Tibial nerve (tissue), 4 donors: ENCODE results near the gene MGMT. TPM values are rescaled to one million over a fixed set of nuclear protein-coding genes. Genes with fewer than 3 reads are reported as not detected.

ENCODE experiments used
- DNase-seq, 2 donors: peaks; one replicate each; pipeline ENCODE4 v3.0.0-alpha.2; 2019; ENCODE audit warnings: low spot score in 2 of 2
- H3K27ac ChIP-seq, 4 donors: fragments of 200-600 bp; sonication (generic) in 3 of 4; one replicate each; pipeline ENCODE4 v1.5.1; 2017 to 2019; ENCODE audit warnings: mild to moderate bottlenecking in 1 of 4
- H3K27me3 ChIP-seq, 2 donors: fragments of 200-600 bp; sonication (generic) in 1 of 2; one replicate each; pipeline versions ENCODE4 v1.5.1 to v1.6.0; 2017 to 2019
- H3K36me3 ChIP-seq, 3 donors: fragments of 200-600 bp; sonication (generic); one replicate each; pipeline ENCODE4 v1.5.1; 2018 to 2019
- H3K4me1 ChIP-seq, 4 donors: fragments of 200-600 bp; sonication (generic) in 3 of 4; one replicate each; pipeline ENCODE4 v1.5.1; 2017 to 2019
- H3K4me3 ChIP-seq, 4 donors: fragments of 200-600 bp; sonication (generic) in 3 of 4; one replicate each; pipeline ENCODE4 v1.5.1; 2017 to 2019; ENCODE audit warnings: mild to moderate bottlenecking in 1 of 4, moderate library complexity in 1 of 4
- H3K9me3 ChIP-seq, 4 donors: fragments of 200-600 bp; sonication (generic) in 3 of 4; one replicate each; pipeline ENCODE4 v1.5.1; 2017 to 2019
- CTCF ChIP-seq, 5 experiments: fragments of 200-600 bp in 3 of 5; fragments of 450-650 bp in 2 of 5; sonication (generic) in 3 of 5; IDR thresholded peaks; one replicate each; pipeline ENCODE4 v1.5.1; 2016 to 2019; ENCODE audit warnings: antibody characterized with exemption in 5 of 5, mild to moderate bottlenecking in 3 of 5, moderate library complexity in 2 of 5
- EP300 ChIP-seq, 2 donors: sonication (generic); formaldehyde crosslinking; IDR thresholded peaks; one replicate each; pipeline ENCODE4 v1.6.1; 2017; ENCODE audit warnings: antibody characterized with exemption in 2 of 2, mild to moderate bottlenecking in 1 of 2
- POLR2A ChIP-seq, 2 donors: fragments of 450-650 bp; IDR thresholded peaks; one replicate each; pipeline ENCODE4 v1.6.1; 2017; ENCODE audit warnings: antibody characterized with exemption in 2 of 2, mild to moderate bottlenecking in 2 of 2, moderate library complexity in 2 of 2
- WGBS, 2 donors: methylation state at CpG; one replicate each; pipeline ENCODE4 v1.1.5; 2018; 5-methylcytosine and 5-hydroxymethylcytosine counted together
- total RNA-seq, 4 donors: library from RNA; depleted of rRNA; stranded (reverse); fragments of >200 nt; gene quantifications; one replicate each; pipeline ENCODE4 v1.1.0, GENCODE V29; 2016

MGMT gene
- total RNA-seq, 4 donors from 2014 or later = 26.1 to 39.1 (median 33.7) TPM

- TF ChIP-seq CTCF (IDR thresholded peaks at IDR 0.05) = no peak
- TF ChIP-seq EP300 (IDR thresholded peaks at IDR 0.05) = no peak
- no peak for TF ChIP-seq POLR2A (IDR thresholded peaks at IDR 0.05)
- Histone ChIP-seq H3K27ac (no peak overlapping the region), H3K4me1 (peaks cover 0 to 9% (median 0%) of the 10 kb centered on the region in 4 donors), H3K9me3 (peaks cover 0 to 51% (median 0%) of the 10 kb centered on the region in 4 donors), H3K36me3 (peaks cover 0 to under 1% (median 0%) of the 10 kb centered on the region in 3 donors), H3K4me3 (no peak overlapping the region), H3K27me3 (no peaks in the 10 kb centered on the region)
- DNase-seq = no peak
- 82 to 84% methylated on average over 17 of the region's 17 CpGs for WGBS, 2 donors
Measured at GRCh38 chr10:129790715-129791446, 323.8 kb downstream of the MGMT start.

DNA sequence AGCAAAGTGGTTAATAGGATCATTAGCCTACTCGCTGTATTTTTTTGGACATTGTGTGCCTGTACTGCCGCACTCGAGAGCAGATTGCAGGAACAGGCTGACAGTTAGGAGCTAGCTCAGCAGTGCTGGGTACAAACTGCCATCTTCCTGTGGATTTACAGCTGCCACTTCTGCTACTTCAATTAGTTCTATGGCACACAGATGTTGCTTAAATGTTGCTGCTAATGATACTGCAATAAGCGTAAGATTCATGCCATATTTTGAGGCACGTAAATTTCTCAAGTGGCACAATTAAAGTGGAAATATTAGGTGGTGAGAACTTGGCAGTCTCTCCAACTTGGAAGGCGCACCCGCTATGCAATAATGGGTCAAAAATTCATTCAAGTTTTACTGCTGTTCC, 325.1 kb downstream of the MGMT start:
- H3K9me3 ChIP-seq = peaks cover 0 to 55% (median 0%) of the 10 kb centered on the region in 4 donors
- no peak for DNase-seq
- no peaks in the 10 kb centered on the region for H3K36me3 ChIP-seq
- no peaks in the 10 kb centered on the region for H3K27me3 ChIP-seq
- TF ChIP-seq EP300 (IDR thresholded peaks at IDR 0.05) (no peak), CTCF (IDR thresholded peaks at IDR 0.05) (no peak), POLR2A (IDR thresholded peaks at IDR 0.05) (no peak)
- H3K4me3 ChIP-seq = no peak overlapping the region
- no peak overlapping the region for H3K27ac ChIP-seq
- WGBS, 2 donors = 80 to 82% methylated on average over 7 of the region's 7 CpGs
- peaks cover 0 to 9% (median 0%) of the 10 kb centered on the region in 4 donors for H3K4me1 ChIP-seq

- Histone ChIP-seq H3K27me3 (no peaks in the 10 kb centered on the region), H3K27ac (no peak overlapping the region), H3K4me3 (no peak overlapping the region), H3K36me3 (no peaks in the 10 kb centered on the region), H3K4me1 (peaks cover 0 to 9% (median 0%) of the 10 kb centered on the region in 4 donors), H3K9me3 (peaks cover 0 to 48% (median 0%) of the 10 kb centered on the region in 4 donors)
- DNase-seq = no peak
- TF ChIP-seq EP300 (IDR thresholded peaks at IDR 0.05) (no peak), CTCF (IDR thresholded peaks at IDR 0.05) (no peak), POLR2A (IDR thresholded peaks at IDR 0.05) (no peak)
- WGBS, 2 donors = 91% methylated on average over 10 of the region's 10 CpGs
Measured at GRCh38 chr10:129792864-129793263, 325.8 kb downstream of the MGMT start.

DNA sequence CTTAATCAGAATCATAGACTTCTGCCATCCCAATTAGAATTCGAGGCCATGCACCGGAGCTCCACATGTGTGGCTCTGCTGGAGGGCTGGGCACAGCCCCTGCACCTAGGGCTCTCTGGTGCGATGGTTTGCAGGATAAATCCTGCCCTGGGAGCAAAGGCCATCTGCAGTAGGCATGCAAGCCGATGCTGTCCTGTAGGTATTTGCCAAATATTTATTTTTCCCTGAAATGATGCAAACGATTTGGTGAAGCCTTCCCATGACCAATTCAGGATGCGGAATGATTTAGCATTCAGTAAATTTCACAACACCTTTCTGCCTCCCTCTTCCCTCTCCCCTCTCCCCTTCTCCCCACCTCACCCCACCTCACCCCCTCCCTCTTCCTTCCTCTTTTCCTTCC, 326.4 kb downstream of the MGMT start:
- 84 to 87% methylated on average over 6 of the region's 6 CpGs for WGBS, 2 donors
- DNase-seq = no peak

More for the DNA sequence above, 326.4 kb downstream of the MGMT start:
- Histone ChIP-seq H3K27me3 (no peaks in the 10 kb centered on the region), H3K4me3 (no peak overlapping the region), H3K36me3 (no peaks in the 10 kb centered on the region), H3K9me3 (peaks cover 0 to 50% (median 0%) of the 10 kb centered on the region in 4 donors), H3K4me1 (peaks cover 0 to 9% (median 0%) of the 10 kb centered on the region in 4 donors), H3K27ac (no peak overlapping the region)
- TF ChIP-seq CTCF (IDR thresholded peaks at IDR 0.05) = no peak
- no peak for TF ChIP-seq POLR2A (IDR thresholded peaks at IDR 0.05)
- no peak for TF ChIP-seq EP300 (IDR thresholded peaks at IDR 0.05)
